PC-9 (cell line): ENCODE data around the gene JHY.

Experiments
- CTCF ChIP-seq: fragments of 200-600 bp; sonication (generic); conservative IDR thresholded peaks from 2 replicates; pipeline ENCODE4 v1.6.1; 2017; ENCODE audit warnings: mixed run types, antibody characterized with exemption, mild to moderate bottlenecking, moderate library complexity
- EZH2 ChIP-seq: fragments of 200-600 bp; sonication (generic); IDR thresholded peaks from 2 replicates; pipeline ENCODE4 v1.8.0; 2017; ENCODE audit warnings: antibody characterized with exemption, low read depth

- no peak for TF ChIP-seq CTCF
- no peak for TF ChIP-seq EZH2
These were observed 20.4 kb downstream of the JHY start for GRCh38 chr11:122902951-122903350.
